Type B pancreatic cell (in vitro differentiated cells): ENCODE results near the gene SCNN1G. TPM values are rescaled to one million over a fixed set of nuclear protein-coding genes. Genes with fewer than 3 reads are reported as not detected.

Experiments
- DNase-seq: peaks from one replicate; pipeline ENCODE4 v3.0.0; 2021; ENCODE audit warnings: mixed read lengths; ENCODE audit not compliant: unreplicated experiment; ENCODE audit errors: extremely low spot score
- H3K27ac Mint-ChIP-seq: 2 replicates; pipeline ENCODE4 v1.8.0; 2021; ENCODE audit warnings: mild to moderate bottlenecking, mixed read lengths
- H3K27me3 Mint-ChIP-seq: 2 replicates; pipeline ENCODE4 v1.8.0; 2021; ENCODE audit warnings: mixed read lengths
- H3K36me3 Mint-ChIP-seq: 2 replicates; pipeline ENCODE4 v1.8.0; 2021; ENCODE audit warnings: mixed read lengths
- H3K4me1 Mint-ChIP-seq: one replicate; pipeline ENCODE4 v1.8.0; 2021; ENCODE audit warnings: mixed read lengths; ENCODE audit not compliant: unreplicated experiment
- H3K4me3 Mint-ChIP-seq: 2 replicates; pipeline ENCODE4 v1.8.0; 2021; ENCODE audit warnings: mild to moderate bottlenecking, mixed read lengths
- H3K9me3 Mint-ChIP-seq: 2 replicates; pipeline ENCODE4 v1.8.0; 2021; ENCODE audit warnings: mixed read lengths
- CTCF ChIP-seq: fragments of 200-600 bp; sonication (generic); conservative IDR thresholded peaks from 2 replicates; pipeline ENCODE4 v1.5.0; 2021; ENCODE audit warnings: antibody characterized with exemption, mild to moderate bottlenecking
- total RNA-seq: library from RNA; stranded (reverse); gene quantifications from 2 replicates; pipeline ENCODE4 v1.2.1, GENCODE V29; 2021; ENCODE audit warnings: low replicate concordance

The SCNN1G gene
- total RNA-seq, 1 donor from 2014 or later, result 1.3 TPM

- peaks cover 18% of the 10 kb centered on the region for H3K27me3 Mint-ChIP-seq
- peaks cover 6% of the 10 kb centered on the region for H3K9me3 Mint-ChIP-seq
- H3K4me3 Mint-ChIP-seq, result no peak overlapping the region
- no peaks in the 10 kb centered on the region for H3K36me3 Mint-ChIP-seq
- no peak for TF ChIP-seq CTCF
- no peak for DNase-seq
- no peaks in the 10 kb centered on the region for H3K4me1 Mint-ChIP-seq
- H3K27ac Mint-ChIP-seq, result no peak overlapping the region
Observed at GRCh38 chr16:23164736-23165135, 17.8 kb upstream of the SCNN1G start.

- H3K4me1 Mint-ChIP-seq, result no peaks in the 10 kb centered on the region
- no peaks in the 10 kb centered on the region for H3K36me3 Mint-ChIP-seq
- no peak overlapping the region for H3K4me3 Mint-ChIP-seq
- peaks cover 4% of the 10 kb centered on the region for H3K9me3 Mint-ChIP-seq
- no peak for TF ChIP-seq CTCF
- peaks cover 43% of the 10 kb centered on the region for H3K27me3 Mint-ChIP-seq
- no peak for DNase-seq
- H3K27ac Mint-ChIP-seq, result no peak overlapping the region
Observed at GRCh38 chr16:23172583-23172982, 10.0 kb upstream of the SCNN1G start.

GRCh38 chr16:23172994-23173393, 9.6 kb upstream of the SCNN1G start:
- Mint-ChIP-seq H3K27me3 (peaks cover 40% of the 10 kb centered on the region), H3K4me3 (no peak overlapping the region), H3K4me1 (no peaks in the 10 kb centered on the region), H3K36me3 (no peaks in the 10 kb centered on the region), H3K27ac (no peak overlapping the region), H3K9me3 (peaks cover 4% of the 10 kb centered on the region)
- TF ChIP-seq CTCF, result no peak
- no peak for DNase-seq

GRCh38 chr16:23174622-23175021, 7.9 kb upstream of the SCNN1G start:
- TF ChIP-seq CTCF, result no peak
- no peak overlapping the region for H3K4me3 Mint-ChIP-seq
- peaks cover 42% of the 10 kb centered on the region for H3K27me3 Mint-ChIP-seq
- H3K27ac Mint-ChIP-seq, result no peak overlapping the region
- DNase-seq, result no peak
- no peaks in the 10 kb centered on the region for H3K4me1 Mint-ChIP-seq
- peaks cover 4% of the 10 kb centered on the region for H3K9me3 Mint-ChIP-seq
- H3K36me3 Mint-ChIP-seq, result no peaks in the 10 kb centered on the region

- Mint-ChIP-seq H3K36me3 (no peaks in the 10 kb centered on the region), H3K9me3 (peaks cover 4% of the 10 kb centered on the region), H3K27me3 (peaks cover 39% of the 10 kb centered on the region), H3K4me3 (no peak overlapping the region), H3K27ac (no peak overlapping the region), H3K4me1 (no peaks in the 10 kb centered on the region)
- TF ChIP-seq CTCF, result no peak
- no peak for DNase-seq
Observed at GRCh38 chr16:23175651-23176050, 6.9 kb upstream of the SCNN1G start.

- H3K36me3 Mint-ChIP-seq, result no peaks in the 10 kb centered on the region
- H3K27ac Mint-ChIP-seq, result no peak overlapping the region
- no peak for TF ChIP-seq CTCF
- H3K27me3 Mint-ChIP-seq, result peaks cover 67% of the 10 kb centered on the region
- DNase-seq, result no peak
- H3K4me1 Mint-ChIP-seq, result no peaks in the 10 kb centered on the region
- no peaks in the 10 kb centered on the region for H3K9me3 Mint-ChIP-seq
- H3K4me3 Mint-ChIP-seq, result no peak overlapping the region
Observed at GRCh38 chr16:23181506-23181905, 1.0 kb upstream of the SCNN1G start.
